ENCODE results near the gene DNAJC18.
A peak's percentile ranks its signal among the peaks of the same experiment; 100 is the strongest.

Gene DNAJC18

GRCh38 chr5:139385061-139386049, 54.0 kb downstream of the DNAJC18 start:
- TF ChIP-seq EZH2 (IDR thresholded peaks at IDR 0.05; ENCODE audit: borderline replicate concordance, low read depth, low read length, severe bottlenecking) (no peak), CTCF (IDR thresholded peaks at IDR 0.05; ENCODE audit: borderline replicate concordance, extremely low read depth, low read length, poor library complexity, severe bottlenecking) (peak; percentile 58)
- no peaks in the 10 kb centered on the region for H3K27me3 ChIP-seq (ENCODE audit: insufficient read depth, low read length, poor library complexity)
- DNase-seq (peak; percentile 59), ATAC-seq (ENCODE audit: insufficient read depth, low read depth) (peak; percentile 1; the same call in 1 of the 3 replicates)
- peaks cover 31% of the 10 kb centered on the region for H3K36me3 ChIP-seq (ENCODE audit: insufficient read depth, low read length)
- peaks cover 24% of the 10 kb centered on the region for H4K20me1 ChIP-seq (ENCODE audit: insufficient read depth, low read length)
- peak overlapping the region; percentile 96 for H3K4me2 ChIP-seq (ENCODE audit: insufficient read depth, low read length)
- peak overlapping the region; percentile 87 for H3K9ac ChIP-seq (ENCODE audit: low read depth, low read length)
- no peak overlapping the region for H2AFZ ChIP-seq (ENCODE audit: low read depth, low read length)
- H3K27ac ChIP-seq (ENCODE audit: low read length) = peak overlapping the region; percentile 99
- H3K4me3 ChIP-seq (ENCODE audit: low read depth in 1 of 2, low read length in 2 of 2) = peak overlapping the region in 1 of 2 experiments; percentile 65; a peak in 1 of 4 replicates
- peaks cover 50% of the 10 kb centered on the region for H3K79me2 ChIP-seq (ENCODE audit: insufficient read depth, low read length)
- H3K4me1 ChIP-seq (ENCODE audit: insufficient read depth, low read length) = peaks cover 69% of the 10 kb centered on the region
- H3K9me3 ChIP-seq (ENCODE audit: insufficient read depth, low read length, severe bottlenecking) = no peaks in the 10 kb centered on the region

GRCh38 chr5:139384591-139385051, 54.7 kb downstream of the DNAJC18 start:
- TF ChIP-seq CTCF (IDR thresholded peaks at IDR 0.05; ENCODE audit: borderline replicate concordance, extremely low read depth, low read length, poor library complexity, severe bottlenecking) = no peak
- TF ChIP-seq EZH2 (IDR thresholded peaks at IDR 0.05; ENCODE audit: borderline replicate concordance, low read depth, low read length, severe bottlenecking) = no peak
- DNase-seq (no peak), ATAC-seq (ENCODE audit: insufficient read depth, low read depth) (no peak)
- Histone ChIP-seq H3K27ac (ENCODE audit: low read length) (peak overlapping the region; percentile 99), H3K9me3 (ENCODE audit: insufficient read depth, low read length, severe bottlenecking) (no peaks in the 10 kb centered on the region), H3K9ac (ENCODE audit: low read depth, low read length) (peak overlapping the region; percentile 87), H3K4me1 (ENCODE audit: insufficient read depth, low read length) (peaks cover 62% of the 10 kb centered on the region), H4K20me1 (ENCODE audit: insufficient read depth, low read length) (peaks cover 24% of the 10 kb centered on the region), H3K4me3 (ENCODE audit: low read depth in 1 of 2, low read length in 2 of 2) (0 out of 4 replicates have a peak overlapping the region, but pooled peaks of 1 of the 2 experiments have one; percentile 18), H3K79me2 (ENCODE audit: insufficient read depth, low read length) (peaks cover 44% of the 10 kb centered on the region), H3K4me2 (ENCODE audit: insufficient read depth, low read length) (peak overlapping the region; percentile 46), H3K36me3 (ENCODE audit: insufficient read depth, low read length) (peaks cover 31% of the 10 kb centered on the region), H2AFZ (ENCODE audit: low read depth, low read length) (no peak overlapping the region), H3K27me3 (ENCODE audit: insufficient read depth, low read length, poor library complexity) (no peaks in the 10 kb centered on the region)

GRCh38 chr5:139383993-139384590, 55.2 kb downstream of the DNAJC18 start:
- peaks cover 29% of the 10 kb centered on the region for H3K36me3 ChIP-seq (ENCODE audit: insufficient read depth, low read length)
- DNase-seq (no peak), ATAC-seq (ENCODE audit: insufficient read depth, low read depth) (no peak)
- H3K4me2 ChIP-seq (ENCODE audit: insufficient read depth, low read length) = peak overlapping the region; percentile 46
- H2AFZ ChIP-seq (ENCODE audit: low read depth, low read length) = no peak overlapping the region
- peaks cover 57% of the 10 kb centered on the region for H3K4me1 ChIP-seq (ENCODE audit: insufficient read depth, low read length)
- no peaks in the 10 kb centered on the region for H3K27me3 ChIP-seq (ENCODE audit: insufficient read depth, low read length, poor library complexity)
- TF ChIP-seq EZH2 (IDR thresholded peaks at IDR 0.05; ENCODE audit: borderline replicate concordance, low read depth, low read length, severe bottlenecking) = no peak
- TF ChIP-seq CTCF (IDR thresholded peaks at IDR 0.05; ENCODE audit: borderline replicate concordance, extremely low read depth, low read length, poor library complexity, severe bottlenecking) = no peak
- peak overlapping the region; percentile 87 for H3K9ac ChIP-seq (ENCODE audit: low read depth, low read length)
- H3K27ac ChIP-seq (ENCODE audit: low read length) = peak overlapping the region; percentile 99
- H4K20me1 ChIP-seq (ENCODE audit: insufficient read depth, low read length) = peaks cover 24% of the 10 kb centered on the region
- H3K4me3 ChIP-seq (ENCODE audit: low read depth in 1 of 2, low read length in 2 of 2) = 0 out of 4 replicates have a peak overlapping the region, but pooled peaks of 1 of the 2 experiments have one; percentile 18
- H3K9me3 ChIP-seq (ENCODE audit: insufficient read depth, low read length, severe bottlenecking) = no peaks in the 10 kb centered on the region
- peaks cover 39% of the 10 kb centered on the region for H3K79me2 ChIP-seq (ENCODE audit: insufficient read depth, low read length)
